ENCODE data around the gene SGSM2. TPM values are rescaled to one million over a fixed set of nuclear protein-coding genes. Genes with fewer than 3 reads are reported as not detected.

Gene SGSM2
- total RNA-seq, 1 experiment from 2014 or later, result 26.5 TPM

DNA sequence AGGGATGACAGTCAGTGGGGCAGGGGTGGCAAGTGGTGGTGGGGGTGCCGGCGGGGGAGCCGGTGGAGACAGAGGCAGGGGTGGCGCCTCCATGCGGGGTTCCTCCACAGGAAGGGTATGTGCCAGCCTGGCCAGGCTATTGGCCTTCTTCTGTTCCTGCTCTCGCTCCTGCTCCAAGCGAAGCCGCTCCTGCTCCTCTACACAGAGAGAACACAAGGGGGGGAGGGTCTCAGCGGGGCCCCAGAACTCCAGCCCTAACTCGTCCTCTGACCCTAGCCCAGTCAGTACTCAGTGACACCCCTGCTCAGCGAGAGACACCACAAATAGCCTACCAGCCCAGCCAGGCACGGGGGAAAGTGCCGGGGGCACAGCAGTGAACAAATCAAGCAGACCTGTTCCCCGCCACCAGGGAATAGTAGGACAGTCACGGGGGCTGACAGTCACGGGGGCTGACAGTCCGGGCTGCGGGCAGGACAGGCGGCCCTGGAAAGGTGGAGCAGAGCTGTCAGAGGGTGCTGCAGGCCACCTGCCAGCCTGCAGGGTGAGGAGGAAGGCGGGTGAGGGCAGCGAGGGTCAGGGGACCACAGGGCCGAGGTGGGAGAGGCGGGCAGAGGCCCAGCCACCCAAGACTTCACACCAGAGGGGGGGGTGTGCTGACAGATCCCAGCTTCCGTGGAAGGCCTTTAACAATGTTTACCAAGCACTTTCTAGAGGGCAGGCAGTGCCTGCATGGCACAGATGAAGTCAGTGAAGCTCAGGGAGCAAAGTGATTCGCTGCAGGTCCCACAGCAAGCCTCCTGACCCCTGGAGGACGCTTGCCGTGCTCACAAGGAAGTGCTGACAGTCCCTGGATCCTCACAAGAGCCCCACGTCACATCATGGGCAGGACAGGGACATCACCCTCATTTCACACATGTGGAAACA is 58.2 kb downstream of the SGSM2 start:
- ChIA-PET POLR2A (interaction anchor here (0.9 to 5.2 kb wide), 3 partner anchors 10 to 11 kb away, joined by 4 to 77 read pairs (median 7); no protein-coding TSS in a partner anchor), CTCF (no interaction called here)

DNA sequence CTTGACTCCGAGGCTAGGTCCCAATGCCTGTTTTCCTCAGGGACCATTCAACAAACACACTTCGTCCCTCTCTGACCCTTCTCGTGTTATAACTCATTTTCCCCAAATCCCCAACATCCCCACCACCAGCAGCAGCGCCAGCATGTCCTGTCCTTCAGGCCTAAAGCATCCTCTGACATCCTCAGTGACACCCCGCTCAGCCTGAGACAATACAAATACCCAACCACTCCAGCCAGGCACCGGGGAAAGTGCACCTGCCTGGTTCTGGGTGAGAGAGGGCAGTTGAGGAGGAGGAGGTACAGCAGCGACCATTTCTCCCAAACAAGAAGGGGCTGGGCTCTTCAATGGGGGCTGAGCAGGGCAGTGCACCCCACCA is 58.9 kb downstream of the SGSM2 start:
- Mint-ChIP-seq H3K4me3 (ENCODE audit: unreplicated experiment) (peak overlapping the region; percentile 87), H3K36me3 (ENCODE audit: insufficient read depth, unreplicated experiment) (peaks cover 6% of the 10 kb centered on the region), H3K27ac (ENCODE audit: low read depth, unreplicated experiment) (peak overlapping the region; percentile 73), H3K9me3 (ENCODE audit: unreplicated experiment) (no peaks in the 10 kb centered on the region), H3K27me3 (ENCODE audit: insufficient read depth, unreplicated experiment) (no peaks in the 10 kb centered on the region), H3K4me1 (ENCODE audit: insufficient read depth, unreplicated experiment) (peaks cover 31% of the 10 kb centered on the region)
- ChIA-PET POLR2A (interaction anchor here (0.9 to 1.0 kb wide), 2 partner anchors 9 to 10 kb away, joined by 4 to 7 read pairs; no protein-coding TSS in a partner anchor), CTCF (no interaction called here)
- intact Hi-C loops (cut with micrococcal nuclease), result no loop called here
- no peak for DNase-seq (ENCODE audit: unreplicated experiment)
- no TSS peak for BruUV-seq (replicated peaks)
- TF ChIP-seq, protein P1, sequence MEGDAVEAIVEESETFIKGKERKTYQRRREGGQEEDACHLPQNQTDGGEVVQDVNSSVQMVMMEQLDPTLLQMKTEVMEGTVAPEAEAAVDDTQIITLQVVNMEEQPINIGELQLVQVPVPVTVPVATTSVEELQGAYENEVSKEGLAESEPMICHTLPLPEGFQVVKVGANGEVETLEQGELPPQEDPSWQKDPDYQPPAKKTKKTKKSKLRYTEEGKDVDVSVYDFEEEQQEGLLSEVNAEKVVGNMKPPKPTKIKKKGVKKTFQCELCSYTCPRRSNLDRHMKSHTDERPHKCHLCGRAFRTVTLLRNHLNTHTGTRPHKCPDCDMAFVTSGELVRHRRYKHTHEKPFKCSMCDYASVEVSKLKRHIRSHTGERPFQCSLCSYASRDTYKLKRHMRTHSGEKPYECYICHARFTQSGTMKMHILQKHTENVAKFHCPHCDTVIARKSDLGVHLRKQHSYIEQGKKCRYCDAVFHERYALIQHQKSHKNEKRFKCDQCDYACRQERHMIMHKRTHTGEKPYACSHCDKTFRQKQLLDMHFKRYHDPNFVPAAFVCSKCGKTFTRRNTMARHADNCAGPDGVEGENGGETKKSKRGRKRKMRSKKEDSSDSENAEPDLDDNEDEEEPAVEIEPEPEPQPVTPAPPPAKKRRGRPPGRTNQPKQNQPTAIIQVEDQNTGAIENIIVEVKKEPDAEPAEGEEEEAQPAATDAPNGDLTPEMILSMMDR (IDR thresholded peaks at IDR 0.05; ENCODE audit: unreplicated experiment), result no peak

More for the DNA sequence above, 58.2 kb downstream of the SGSM2 start:
- no peak for DNase-seq (ENCODE audit: unreplicated experiment)
- H3K9me3 Mint-ChIP-seq (ENCODE audit: unreplicated experiment), result no peaks in the 10 kb centered on the region
- no TSS peak for BruUV-seq (replicated peaks)
- TF ChIP-seq, protein P1 (IDR thresholded peaks at IDR 0.05; ENCODE audit: unreplicated experiment), result no peak
- peak overlapping the region; percentile 73 for H3K27ac Mint-ChIP-seq (ENCODE audit: low read depth, unreplicated experiment)
- peaks cover 31% of the 10 kb centered on the region for H3K4me1 Mint-ChIP-seq (ENCODE audit: insufficient read depth, unreplicated experiment)
- H3K4me3 Mint-ChIP-seq (ENCODE audit: unreplicated experiment), result peak overlapping the region; percentile 87
- intact Hi-C loops (cut with micrococcal nuclease), result no loop called here
- peaks cover 6% of the 10 kb centered on the region for H3K36me3 Mint-ChIP-seq (ENCODE audit: insufficient read depth, unreplicated experiment)
- H3K27me3 Mint-ChIP-seq (ENCODE audit: insufficient read depth, unreplicated experiment), result no peaks in the 10 kb centered on the region

DNA sequence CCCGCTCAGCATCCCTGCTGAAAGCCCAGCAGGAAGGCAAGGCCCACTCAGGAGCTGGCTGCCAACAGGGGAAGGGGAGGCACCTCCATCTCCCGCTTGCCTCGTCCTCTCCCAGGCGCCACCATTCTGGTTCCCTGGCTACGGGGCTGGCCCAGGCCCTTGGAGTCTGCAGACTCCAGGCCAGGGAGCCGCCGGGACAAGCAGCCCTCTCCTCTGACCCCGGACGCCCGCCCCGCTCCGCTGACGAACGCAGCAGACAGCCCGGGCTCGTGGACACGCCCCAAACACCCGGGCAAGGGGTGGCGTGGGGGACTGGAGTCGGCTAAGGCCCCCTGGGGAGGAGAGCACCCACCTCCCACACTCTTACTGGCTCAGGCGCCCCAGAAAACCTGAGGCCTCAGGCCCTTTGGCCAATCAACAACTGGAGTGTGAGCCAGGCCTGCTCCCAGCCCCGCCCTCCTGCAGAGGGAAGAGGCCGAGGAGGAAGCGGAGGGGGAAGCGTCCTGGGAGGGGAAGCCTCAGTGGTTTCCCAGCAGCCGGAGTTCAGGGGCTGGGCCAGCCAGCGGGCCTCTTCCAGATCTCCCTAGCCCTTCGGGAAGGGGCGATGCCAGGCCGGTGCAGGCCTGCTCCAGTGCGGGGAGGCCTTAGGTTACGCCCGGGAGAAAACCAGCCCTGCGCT is 59.4 kb downstream of the SGSM2 start:
- intact Hi-C loops (cut with micrococcal nuclease), result no loop called here
- Mint-ChIP-seq H3K9me3 (ENCODE audit: unreplicated experiment) (no peaks in the 10 kb centered on the region), H3K27ac (ENCODE audit: low read depth, unreplicated experiment) (peak overlapping the region; percentile 73), H3K4me3 (ENCODE audit: unreplicated experiment) (peak overlapping the region; percentile 87), H3K36me3 (ENCODE audit: insufficient read depth, unreplicated experiment) (peaks cover 5% of the 10 kb centered on the region), H3K27me3 (ENCODE audit: insufficient read depth, unreplicated experiment) (no peaks in the 10 kb centered on the region), H3K4me1 (ENCODE audit: insufficient read depth, unreplicated experiment) (peaks cover 27% of the 10 kb centered on the region)
- BruUV-seq (replicated peaks), result no TSS peak
- POLR2A ChIA-PET, result interaction anchor here (0.6 to 3.6 kb wide), 3 partner anchors 10 to 259 kb away, joined by 3 to 27 read pairs (median 7); partner anchors contain the start of genes SGSM2 and TSR1
- CTCF ChIA-PET, result no interaction called here
- TF ChIP-seq, protein P1 (IDR thresholded peaks at IDR 0.05; ENCODE audit: unreplicated experiment), result no peak
- DNase-seq (ENCODE audit: unreplicated experiment), result peak; percentile 98

Data from MCF 10A (cell line).